ENCODE results near the gene ADGRG7.

The ADGRG7 gene

GRCh38 chr3:100703865-100704264 is 94.5 kb downstream of the ADGRG7 start:
- H3K9me3 ChIP-seq (replicated peaks; ENCODE audit: insufficient read depth, low read length): no peaks in the 10 kb centered on the region
- H3K27ac ChIP-seq (ENCODE audit: low read length): no peak overlapping the region
- no peak overlapping the region for H3K9ac ChIP-seq (ENCODE audit: low read length)
- no peaks in the 10 kb centered on the region for H3K9me2 ChIP-seq (replicated peaks; ENCODE audit: insufficient read depth, low read length)
- H3K4me2 ChIP-seq (ENCODE audit: low read depth, low read length): no peak overlapping the region
- peaks cover 14% of the 10 kb centered on the region for H3F3A ChIP-seq (ENCODE audit: insufficient read depth, low read length)
- no peak for DNase-seq
- TF ChIP-seq CTCF (IDR thresholded peaks at IDR 0.05; ENCODE audit: low read length): no peak
- TF ChIP-seq EZH2 (optimal IDR thresholded peaks at IDR 0.05; ENCODE audit: low read depth, low read length): no peak
- no peak for TF ChIP-seq EZH2phosphoT487 (IDR thresholded peaks at IDR 0.05; ENCODE audit: low read length)
- no peaks in the 10 kb centered on the region for H4K20me1 ChIP-seq (ENCODE audit: insufficient read depth, low read length)
- H2AFZ ChIP-seq (ENCODE audit: low read length): no peak overlapping the region
- H3K36me3 ChIP-seq (replicated peaks; ENCODE audit: insufficient read depth, low read length): no peaks in the 10 kb centered on the region
- no peaks in the 10 kb centered on the region for H3K27me3 ChIP-seq (replicated peaks; ENCODE audit: insufficient read depth, low read length)
- no peak overlapping the region for H3K4me3 ChIP-seq (ENCODE audit: low read length)
- peaks cover 23% of the 10 kb centered on the region for H3K4me1 ChIP-seq (ENCODE audit: low read length)
- H3K79me2 ChIP-seq (ENCODE audit: low read length): no peaks in the 10 kb centered on the region

DNA sequence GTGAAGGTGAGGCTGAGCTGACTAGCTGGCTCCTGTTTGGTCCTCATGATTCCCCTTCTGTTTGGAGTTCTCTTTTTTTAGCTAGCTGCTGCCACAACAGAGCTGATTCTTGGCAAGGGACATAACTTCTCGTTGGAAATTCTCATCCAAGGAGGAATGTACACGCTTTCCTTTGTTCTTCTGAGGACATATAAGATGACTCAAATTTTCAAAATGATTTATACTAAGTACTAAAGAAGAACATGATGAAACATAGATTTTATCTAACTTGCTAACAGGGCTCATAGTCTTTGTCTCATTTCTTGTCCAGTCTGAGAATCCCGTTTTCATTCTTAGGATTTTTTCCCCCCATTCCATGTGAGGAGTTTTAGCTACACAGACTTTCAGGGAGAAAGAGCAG is 97.0 kb downstream of the ADGRG7 start:
- H3K27me3 ChIP-seq (replicated peaks; ENCODE audit: insufficient read depth, low read length): no peaks in the 10 kb centered on the region
- H3K4me1 ChIP-seq (ENCODE audit: low read length): peaks cover 27% of the 10 kb centered on the region
- TF ChIP-seq CTCF (IDR thresholded peaks at IDR 0.05; ENCODE audit: low read length) (no peak), EZH2 (optimal IDR thresholded peaks at IDR 0.05; ENCODE audit: low read depth, low read length) (no peak), EZH2phosphoT487 (IDR thresholded peaks at IDR 0.05; ENCODE audit: low read length) (no peak)
- H3K36me3 ChIP-seq (replicated peaks; ENCODE audit: insufficient read depth, low read length): no peaks in the 10 kb centered on the region; the same call in 1 of the 2 replicates
- H3F3A ChIP-seq (ENCODE audit: insufficient read depth, low read length): peaks cover 26% of the 10 kb centered on the region
- H3K4me3 ChIP-seq (ENCODE audit: low read length): no peak overlapping the region
- no peak overlapping the region for H3K27ac ChIP-seq (ENCODE audit: low read length)
- no peak overlapping the region for H3K9ac ChIP-seq (ENCODE audit: low read length)
- H3K9me3 ChIP-seq (replicated peaks; ENCODE audit: insufficient read depth, low read length): no peaks in the 10 kb centered on the region
- no peak overlapping the region for H3K4me2 ChIP-seq (ENCODE audit: low read depth, low read length)
- H4K20me1 ChIP-seq (ENCODE audit: insufficient read depth, low read length): peaks cover 3% of the 10 kb centered on the region; the same call in 1 of the 2 replicates
- H3K79me2 ChIP-seq (ENCODE audit: low read length): peaks cover 16% of the 10 kb centered on the region
- no peak for DNase-seq
- no peak overlapping the region for H2AFZ ChIP-seq (ENCODE audit: low read length)
- H3K9me2 ChIP-seq (replicated peaks; ENCODE audit: insufficient read depth, low read length): no peaks in the 10 kb centered on the region

DNA sequence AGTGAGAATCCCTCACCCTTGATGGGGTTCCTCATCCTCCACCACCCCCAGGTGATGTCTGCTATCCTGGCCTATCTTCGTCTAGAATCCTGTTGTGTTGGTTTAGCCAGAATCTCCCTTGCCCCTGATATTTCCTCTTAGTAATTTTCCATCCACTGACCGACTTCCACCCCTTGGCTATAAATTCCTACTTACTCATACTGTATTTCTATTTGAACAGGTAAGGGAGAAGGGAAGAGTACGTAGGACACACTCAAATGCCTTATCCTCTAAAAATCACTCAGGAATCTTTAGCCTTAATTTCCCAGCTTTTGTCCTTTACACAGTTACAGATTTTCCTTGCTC is 99.2 kb downstream of the ADGRG7 start:
- Histone ChIP-seq H3K27ac (ENCODE audit: low read length) (peak overlapping the region; percentile 91; the same call in 1 of the 2 replicates), H3K79me2 (ENCODE audit: low read length) (peaks cover 38% of the 10 kb centered on the region), H3K36me3 (replicated peaks; ENCODE audit: insufficient read depth, low read length) (no peaks in the 10 kb centered on the region; the same call in 1 of the 2 replicates), H3K4me2 (ENCODE audit: low read depth, low read length) (peak overlapping the region; percentile 76), H3F3A (ENCODE audit: insufficient read depth, low read length) (peaks cover 16% of the 10 kb centered on the region), H2AFZ (ENCODE audit: low read length) (peak overlapping the region; percentile 82), H3K9me2 (replicated peaks; ENCODE audit: insufficient read depth, low read length) (no peaks in the 10 kb centered on the region), H3K9ac (ENCODE audit: low read length) (peak overlapping the region; percentile 89; the same call in 1 of the 2 replicates), H3K9me3 (replicated peaks; ENCODE audit: insufficient read depth, low read length) (no peaks in the 10 kb centered on the region), H3K4me3 (ENCODE audit: low read length) (peak overlapping the region; percentile 84), H3K27me3 (replicated peaks; ENCODE audit: insufficient read depth, low read length) (no peaks in the 10 kb centered on the region), H4K20me1 (ENCODE audit: insufficient read depth, low read length) (peaks cover 20% of the 10 kb centered on the region; the same call in 1 of the 2 replicates), H3K4me1 (ENCODE audit: low read length) (peaks cover 11% of the 10 kb centered on the region)
- DNase-seq: no peak
- TF ChIP-seq CTCF (IDR thresholded peaks at IDR 0.05; ENCODE audit: low read length): no peak
- no peak for TF ChIP-seq EZH2phosphoT487 (IDR thresholded peaks at IDR 0.05; ENCODE audit: low read length)
- TF ChIP-seq EZH2 (optimal IDR thresholded peaks at IDR 0.05; ENCODE audit: low read depth, low read length): no peak

All from MM.1S (cell line).